ENCODE data around the gene PRPF40A.

The PRPF40A gene

GRCh38 chr2:152657043-152657442 lies 60.2 kb downstream of the PRPF40A start:
- H3K9me3 ChIP-seq: no peaks in the 10 kb centered on the region
- no peaks in the 10 kb centered on the region for H3K4me1 ChIP-seq (ENCODE audit: control insufficient read depth in 1 of 2, insufficient read depth in 1 of 2, low read depth in 1 of 2, low read length in 1 of 2)
- H3K27me3 ChIP-seq: no peaks in the 10 kb centered on the region
- H3K27ac ChIP-seq: no peak overlapping the region
- no peak for TF ChIP-seq CTCF (IDR thresholded peaks at IDR 0.05)
- peaks cover 94% of the 10 kb centered on the region for H3K36me3 ChIP-seq
- no peak overlapping the region for H3K4me3 ChIP-seq (ENCODE audit: low read depth in 1 of 2, low read length in 1 of 2)

- Histone ChIP-seq H3K27me3 (no peaks in the 10 kb centered on the region), H3K4me1 (ENCODE audit: control insufficient read depth in 1 of 2, insufficient read depth in 1 of 2, low read depth in 1 of 2, low read length in 1 of 2) (no peaks in the 10 kb centered on the region), H3K4me3 (ENCODE audit: low read depth in 1 of 2, low read length in 1 of 2) (no peak overlapping the region), H3K36me3 (peaks cover 89% of the 10 kb centered on the region), H3K27ac (no peak overlapping the region), H3K9me3 (no peaks in the 10 kb centered on the region)
- no peak for TF ChIP-seq CTCF (IDR thresholded peaks at IDR 0.05)
Observed at GRCh38 chr2:152655880-152656279, 61.4 kb downstream of the PRPF40A start.

GRCh38 chr2:152651834-152652233 lies 65.4 kb downstream of the PRPF40A start:
- Histone ChIP-seq H3K27ac (no peak overlapping the region), H3K4me1 (ENCODE audit: control insufficient read depth in 1 of 2, insufficient read depth in 1 of 2, low read depth in 1 of 2, low read length in 1 of 2) (no peaks in the 10 kb centered on the region), H3K27me3 (no peaks in the 10 kb centered on the region), H3K9me3 (no peaks in the 10 kb centered on the region), H3K4me3 (ENCODE audit: low read depth in 1 of 2, low read length in 1 of 2) (no peak overlapping the region), H3K36me3 (peaks cover 60% of the 10 kb centered on the region)
- TF ChIP-seq CTCF (IDR thresholded peaks at IDR 0.05): no peak

GRCh38 chr2:152650768-152651371 lies 66.4 kb downstream of the PRPF40A start:
- Histone ChIP-seq H3K4me3 (ENCODE audit: low read depth in 1 of 2, low read length in 1 of 2) (no peak overlapping the region), H3K9me3 (no peaks in the 10 kb centered on the region), H3K4me1 (ENCODE audit: control insufficient read depth in 1 of 2, insufficient read depth in 1 of 2, low read depth in 1 of 2, low read length in 1 of 2) (no peaks in the 10 kb centered on the region), H3K27ac (no peak overlapping the region), H3K27me3 (no peaks in the 10 kb centered on the region), H3K36me3 (peaks cover 50% of the 10 kb centered on the region)
- no peak for TF ChIP-seq CTCF (IDR thresholded peaks at IDR 0.05)

DNA sequence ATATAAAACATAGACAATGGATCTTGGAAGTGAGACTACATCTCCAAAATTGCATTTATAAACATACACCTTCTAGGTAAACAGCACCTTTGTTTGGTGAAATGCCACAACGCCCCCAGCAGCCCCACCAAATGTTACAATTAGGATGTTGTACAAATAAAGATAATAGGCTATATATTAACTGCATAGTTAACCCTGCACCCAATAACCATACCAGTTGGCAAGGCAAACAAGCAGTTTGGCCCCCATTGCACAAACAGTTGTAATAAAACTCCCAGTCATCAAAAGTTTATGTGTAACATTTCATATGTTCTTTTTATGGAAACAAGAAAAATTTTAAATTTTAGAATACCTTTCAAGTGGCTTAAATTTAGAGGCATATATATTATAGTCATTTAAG lies 67.3 kb downstream of the PRPF40A start:
- TF ChIP-seq CTCF (IDR thresholded peaks at IDR 0.05): no peak
- Histone ChIP-seq H3K9me3 (no peaks in the 10 kb centered on the region), H3K4me1 (ENCODE audit: control insufficient read depth in 1 of 2, insufficient read depth in 1 of 2, low read depth in 1 of 2, low read length in 1 of 2) (no peaks in the 10 kb centered on the region), H3K27me3 (no peaks in the 10 kb centered on the region), H3K4me3 (ENCODE audit: low read depth in 1 of 2, low read length in 1 of 2) (no peak overlapping the region), H3K36me3 (peaks cover 42% of the 10 kb centered on the region), H3K27ac (no peak overlapping the region)

DNA sequence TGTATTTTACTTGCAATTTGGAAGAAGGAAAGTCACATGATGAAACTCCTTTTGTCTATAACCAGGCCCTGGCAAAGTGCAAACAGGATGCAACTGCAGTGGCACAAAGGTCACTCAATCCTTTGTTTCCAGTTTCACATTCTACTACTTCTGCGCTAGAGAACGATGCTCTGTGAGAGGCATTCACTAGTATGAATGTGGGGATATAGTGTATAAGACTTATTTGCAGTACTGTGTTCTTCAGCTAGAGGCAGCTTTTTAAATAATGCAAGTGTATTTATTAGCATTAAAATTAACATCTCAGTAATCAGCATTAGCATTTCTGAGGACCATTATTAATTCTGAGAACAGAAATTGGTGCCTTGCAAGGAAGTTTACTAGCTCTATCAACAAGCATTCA lies 68.9 kb downstream of the PRPF40A start:
- no peak for TF ChIP-seq CTCF (IDR thresholded peaks at IDR 0.05)
- H3K27me3 ChIP-seq: no peaks in the 10 kb centered on the region
- H3K4me1 ChIP-seq (ENCODE audit: control insufficient read depth in 1 of 2, insufficient read depth in 1 of 2, low read depth in 1 of 2, low read length in 1 of 2): no peaks in the 10 kb centered on the region
- no peaks in the 10 kb centered on the region for H3K9me3 ChIP-seq
- peaks cover 26% of the 10 kb centered on the region for H3K36me3 ChIP-seq
- H3K27ac ChIP-seq: no peak overlapping the region
- H3K4me3 ChIP-seq (ENCODE audit: low read depth in 1 of 2, low read length in 1 of 2): no peak overlapping the region

Measured in neutrophil (primary cell).